SU-DHL-6 (cell line): ENCODE data around the gene CEP72.

Source experiments
- H2AFZ ChIP-seq: fragments of 200-600 bp; sonication (generic); 2 replicates; pipeline ENCODE4 v1.6.1; 2014; ENCODE audit warnings: low read depth, mild to moderate bottlenecking, moderate library complexity, mixed read lengths, antibody characterized with exemption, low read length; ENCODE audit not compliant: severe bottlenecking
- H3F3A ChIP-seq: fragments of 200-600 bp; shearing (Covaris generic); 2 replicates; pipeline ENCODE4 v1.6.0; 2016; ENCODE audit warnings: antibody characterized with exemption, mild to moderate bottlenecking; ENCODE audit not compliant: insufficient read depth
- H3K27ac ChIP-seq: fragments of 200-600 bp; sonication (generic); 2 replicates; pipeline ENCODE4 v1.5.1; 2016; ENCODE audit warnings: low read depth, mild to moderate bottlenecking, low read length, moderate library complexity, mixed read lengths
- H3K27me3 ChIP-seq: fragments of 200-600 bp; sonication (generic), shearing (Covaris generic); 2 replicates; pipeline ENCODE4 v1.6.0; 2014; ENCODE audit warnings: mild to moderate bottlenecking, low read length
- H3K36me3 ChIP-seq: fragments of 200-600 bp; sonication (generic); 2 replicates; pipeline ENCODE4 v1.6.1; 2014; ENCODE audit warnings: mild to moderate bottlenecking, low read length, mixed read lengths
- H3K4me2 ChIP-seq: fragments of 300-600, 200-600 bp; shearing (Covaris generic), sonication (generic); 2 replicates; pipeline ENCODE4 v1.6.0; 2014; ENCODE audit warnings: low read length, low read depth, mild to moderate bottlenecking; ENCODE audit not compliant: poor library complexity, severe bottlenecking
- H3K4me3 ChIP-seq: fragments of 200-600 bp; sonication (generic); 2 replicates; pipeline ENCODE4 v1.5.1; 2014; ENCODE audit warnings: antibody characterized with exemption, low read length, mild to moderate bottlenecking, mixed read lengths; ENCODE audit not compliant: insufficient read depth, poor library complexity, severe bottlenecking
- H3K79me2 ChIP-seq: fragments of 200-600 bp; sonication (generic); 2 replicates; pipeline ENCODE4 v1.6.1; 2014; ENCODE audit warnings: mild to moderate bottlenecking, low read length, moderate library complexity; ENCODE audit not compliant: insufficient read depth
- H3K9ac ChIP-seq: fragments of 200-600 bp; sonication (generic); 2 replicates; pipeline ENCODE4 v1.7.0; 2014; ENCODE audit warnings: mild to moderate bottlenecking, low read length
- H3K9me2 ChIP-seq: fragments of 200-600 bp; sonication (generic); replicated peaks from 2 replicates; pipeline ENCODE4 v1.6.1; 2014; ENCODE audit warnings: low read length; ENCODE audit not compliant: insufficient read depth
- H3K9me3 ChIP-seq: fragments of 200-600 bp; sonication (generic); 2 replicates; pipeline ENCODE4 v1.6.1; 2014; ENCODE audit warnings: low read length, mixed read lengths; ENCODE audit not compliant: insufficient read depth
- H4K20me1 ChIP-seq: fragments of 200-600 bp; sonication (generic); 2 replicates; pipeline ENCODE4 v1.6.1; 2014; ENCODE audit warnings: low read depth, mild to moderate bottlenecking, antibody characterized with exemption, low read length, moderate library complexity, mixed read lengths
- EZH2phosphoT487 ChIP-seq: fragments of 200-600 bp; sonication (generic), shearing (Covaris generic); conservative IDR thresholded peaks from 2 replicates; pipeline ENCODE4 v1.6.1; 2018; ENCODE audit warnings: mild to moderate bottlenecking, antibody characterized with exemption, low read length, moderate library complexity, mixed read lengths
- TF ChIP-seq, protein P1 (sequence below): fragments of 200-600 bp; sonication (generic); IDR thresholded peaks from one replicate; pipeline ENCODE4 v1.5.1; 2017; ENCODE audit warnings: antibody characterized with exemption, mild to moderate bottlenecking, low read length, moderate library complexity; ENCODE audit not compliant: insufficient read depth, poor library complexity, severe bottlenecking

CEP72 gene

GRCh38 chr5:579746-580366 is 32.3 kb upstream of the CEP72 start:
- Histone ChIP-seq H3K36me3 (no peaks in the 10 kb centered on the region), H3K9me2 (no peaks in the 10 kb centered on the region), H4K20me1 (no peaks in the 10 kb centered on the region), H3F3A (no peaks in the 10 kb centered on the region), H3K4me3 (no peak overlapping the region), H3K27me3 (no peaks in the 10 kb centered on the region), H3K9me3 (peaks cover 12% of the 10 kb centered on the region; the same call in 1 of the 2 replicates), H3K79me2 (no peaks in the 10 kb centered on the region), H3K27ac (no peak overlapping the region), H3K9ac (no peak overlapping the region), H2AFZ (no peak overlapping the region), H3K4me2 (no peak overlapping the region)
- TF ChIP-seq, protein P1, sequence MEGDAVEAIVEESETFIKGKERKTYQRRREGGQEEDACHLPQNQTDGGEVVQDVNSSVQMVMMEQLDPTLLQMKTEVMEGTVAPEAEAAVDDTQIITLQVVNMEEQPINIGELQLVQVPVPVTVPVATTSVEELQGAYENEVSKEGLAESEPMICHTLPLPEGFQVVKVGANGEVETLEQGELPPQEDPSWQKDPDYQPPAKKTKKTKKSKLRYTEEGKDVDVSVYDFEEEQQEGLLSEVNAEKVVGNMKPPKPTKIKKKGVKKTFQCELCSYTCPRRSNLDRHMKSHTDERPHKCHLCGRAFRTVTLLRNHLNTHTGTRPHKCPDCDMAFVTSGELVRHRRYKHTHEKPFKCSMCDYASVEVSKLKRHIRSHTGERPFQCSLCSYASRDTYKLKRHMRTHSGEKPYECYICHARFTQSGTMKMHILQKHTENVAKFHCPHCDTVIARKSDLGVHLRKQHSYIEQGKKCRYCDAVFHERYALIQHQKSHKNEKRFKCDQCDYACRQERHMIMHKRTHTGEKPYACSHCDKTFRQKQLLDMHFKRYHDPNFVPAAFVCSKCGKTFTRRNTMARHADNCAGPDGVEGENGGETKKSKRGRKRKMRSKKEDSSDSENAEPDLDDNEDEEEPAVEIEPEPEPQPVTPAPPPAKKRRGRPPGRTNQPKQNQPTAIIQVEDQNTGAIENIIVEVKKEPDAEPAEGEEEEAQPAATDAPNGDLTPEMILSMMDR, result no peak
- TF ChIP-seq EZH2phosphoT487, result no peak

DNA sequence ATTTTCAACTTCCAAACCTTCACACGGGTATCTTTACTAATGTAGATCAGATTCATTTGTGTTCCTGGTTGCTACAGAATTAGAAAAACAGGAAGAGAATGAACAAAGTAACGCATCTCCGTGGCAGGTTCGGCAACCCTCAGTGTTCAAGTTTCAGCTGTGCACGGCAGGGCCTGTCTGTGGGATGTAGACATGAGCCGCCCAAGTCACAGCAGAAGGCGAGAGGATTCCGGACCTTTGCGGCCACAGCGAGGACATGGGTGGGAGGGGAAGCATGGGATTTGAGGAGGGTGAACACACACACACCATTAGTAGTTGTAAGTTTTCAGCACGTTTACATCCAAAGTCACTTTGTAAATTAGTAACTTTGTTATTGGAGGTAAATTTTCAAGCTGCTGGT is 31.7 kb upstream of the CEP72 start:
- Histone ChIP-seq H3K27me3 (no peaks in the 10 kb centered on the region), H3K9me3 (peaks cover 12% of the 10 kb centered on the region; the same call in 1 of the 2 replicates), H3F3A (no peaks in the 10 kb centered on the region), H3K4me2 (no peak overlapping the region), H3K79me2 (no peaks in the 10 kb centered on the region), H3K27ac (no peak overlapping the region), H3K9me2 (no peaks in the 10 kb centered on the region), H3K9ac (no peak overlapping the region), H2AFZ (no peak overlapping the region), H4K20me1 (no peaks in the 10 kb centered on the region), H3K4me3 (no peak overlapping the region), H3K36me3 (no peaks in the 10 kb centered on the region)
- TF ChIP-seq, protein P1, result no peak
- no peak for TF ChIP-seq EZH2phosphoT487

DNA sequence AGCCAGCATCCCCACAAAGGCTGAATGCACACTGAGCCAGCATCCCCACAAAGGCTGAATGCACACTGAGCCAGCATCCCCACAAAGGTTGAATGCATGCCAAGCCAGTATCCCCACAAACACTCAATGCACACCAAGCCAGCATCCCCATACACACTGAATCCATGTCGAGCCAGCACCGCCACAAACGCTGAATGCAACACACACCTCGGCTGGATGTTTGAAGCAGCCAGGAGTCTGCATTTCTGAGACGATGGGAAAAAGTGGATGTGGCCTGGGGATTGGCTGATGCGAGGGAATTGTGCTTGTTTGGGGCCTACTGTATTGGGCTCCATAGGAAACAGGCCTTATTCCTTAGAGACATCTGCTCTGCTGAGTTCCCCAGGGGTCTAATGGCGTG is 30.9 kb upstream of the CEP72 start:
- no peak for TF ChIP-seq EZH2phosphoT487
- TF ChIP-seq, protein P1, result no peak

More for the DNA sequence above, 30.9 kb upstream of the CEP72 start:
- no peaks in the 10 kb centered on the region for H4K20me1 ChIP-seq
- H3K9me2 ChIP-seq, result no peaks in the 10 kb centered on the region
- no peaks in the 10 kb centered on the region for H3K27me3 ChIP-seq
- H2AFZ ChIP-seq, result no peak overlapping the region
- H3K36me3 ChIP-seq, result no peaks in the 10 kb centered on the region
- no peaks in the 10 kb centered on the region for H3K79me2 ChIP-seq
- H3F3A ChIP-seq, result no peaks in the 10 kb centered on the region
- H3K4me3 ChIP-seq, result no peak overlapping the region
- no peak overlapping the region for H3K4me2 ChIP-seq
- no peak overlapping the region for H3K9ac ChIP-seq
- H3K27ac ChIP-seq, result no peak overlapping the region
- peaks cover 7% of the 10 kb centered on the region; the same call in 1 of the 2 replicates for H3K9me3 ChIP-seq
